NCI-H2196 (cell line): ENCODE measurements around the gene NOL8.

Experiments used
- DNase-seq: peaks from one replicate; lab custom pipeline; 2025; ENCODE audit not compliant: unreplicated experiment; lab: John Stamatoyannopoulos, UW

The NOL8 gene

GRCh38 chr9:92312887-92313623 lies 12.1 kb downstream of the NOL8 start:
- DNase-seq: no peak

DNA sequence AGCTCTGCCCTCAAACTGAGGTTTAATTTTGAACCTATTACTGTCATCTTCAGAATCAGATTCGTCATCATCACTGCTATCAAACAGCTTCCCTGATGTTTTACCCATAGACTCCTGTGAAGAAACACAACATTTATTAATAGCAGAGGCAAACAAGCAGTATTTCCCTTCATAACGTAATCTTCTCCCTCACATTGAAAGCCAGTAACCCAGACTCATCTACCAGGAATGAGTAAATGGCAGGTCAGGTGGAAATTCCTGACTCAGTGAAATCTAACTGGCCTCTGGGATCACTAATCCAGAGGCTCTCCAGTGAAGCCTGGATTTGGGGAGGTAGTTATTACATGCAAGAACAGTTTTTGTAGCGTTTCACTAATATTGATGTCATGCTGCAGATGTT lies 14.6 kb downstream of the NOL8 start:
- DNase-seq: no peak

DNA sequence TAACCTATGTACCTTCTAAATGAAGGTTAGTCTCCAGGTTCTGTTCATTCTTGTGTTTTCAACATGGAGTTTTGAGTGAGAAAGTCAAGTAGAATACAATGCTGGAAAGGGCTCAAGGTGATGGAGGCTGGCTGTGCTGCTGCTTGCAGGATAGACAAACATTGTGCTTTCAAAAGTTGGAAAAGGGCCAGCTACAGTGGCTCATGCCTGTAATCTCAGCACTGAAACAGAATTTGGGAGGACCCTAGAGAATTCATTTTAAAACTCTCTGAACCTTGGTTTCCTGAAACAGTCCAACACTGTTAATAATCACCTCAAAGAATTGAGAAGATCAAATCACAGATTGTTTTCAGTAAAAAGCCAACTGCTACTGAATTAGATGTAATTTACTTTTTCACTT lies 16.3 kb downstream of the NOL8 start:
- DNase-seq: peak; percentile 12

DNA sequence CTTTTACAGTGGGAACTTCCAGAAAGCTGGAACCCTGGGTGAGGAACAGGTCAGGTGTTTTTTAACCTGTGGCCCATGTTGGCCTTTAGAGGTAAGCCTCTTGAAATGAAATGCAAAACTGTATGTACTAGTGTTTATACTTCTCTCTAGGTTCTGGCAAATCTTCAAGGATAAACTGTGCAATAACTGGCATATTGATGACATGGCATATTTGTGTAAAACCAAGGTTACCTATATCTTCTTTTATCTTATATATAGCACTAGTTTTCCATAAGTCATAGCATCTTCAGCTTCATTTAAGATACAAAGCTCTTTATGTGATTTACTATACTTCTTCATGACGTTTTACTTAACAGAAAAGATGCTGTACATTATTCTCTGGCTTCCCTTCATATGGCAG lies 24.2 kb downstream of the NOL8 start:
- DNase-seq: no peak

- no peak for DNase-seq
Observed at GRCh38 chr9:92299116-92299515, 26.0 kb downstream of the NOL8 start.

- no peak for DNase-seq
Observed at GRCh38 chr9:92298036-92298435, 27.1 kb downstream of the NOL8 start.

DNA sequence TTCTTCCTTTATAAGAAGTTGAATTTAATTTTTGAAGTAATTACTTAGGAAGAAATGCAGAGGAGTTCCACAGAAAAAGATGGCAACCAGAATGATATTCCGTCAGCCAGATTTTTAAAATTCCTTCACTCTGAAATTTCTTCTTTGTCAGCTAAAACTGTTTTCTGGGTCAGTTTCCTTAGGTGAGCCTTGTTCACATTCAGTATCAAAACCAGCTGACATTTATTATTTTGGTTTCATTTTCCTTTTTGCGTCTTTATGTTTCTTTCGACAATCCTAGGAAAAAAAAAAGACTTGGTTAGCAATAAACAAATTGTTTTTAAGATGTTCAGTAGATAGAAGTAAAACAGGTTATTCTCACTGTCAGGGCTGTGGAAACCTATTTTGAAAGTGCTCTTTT lies 27.5 kb downstream of the NOL8 start:
- DNase-seq: no peak

GRCh38 chr9:92295827-92296258 lies 29.3 kb downstream of the NOL8 start:
- DNase-seq: peak; percentile 6

DNA sequence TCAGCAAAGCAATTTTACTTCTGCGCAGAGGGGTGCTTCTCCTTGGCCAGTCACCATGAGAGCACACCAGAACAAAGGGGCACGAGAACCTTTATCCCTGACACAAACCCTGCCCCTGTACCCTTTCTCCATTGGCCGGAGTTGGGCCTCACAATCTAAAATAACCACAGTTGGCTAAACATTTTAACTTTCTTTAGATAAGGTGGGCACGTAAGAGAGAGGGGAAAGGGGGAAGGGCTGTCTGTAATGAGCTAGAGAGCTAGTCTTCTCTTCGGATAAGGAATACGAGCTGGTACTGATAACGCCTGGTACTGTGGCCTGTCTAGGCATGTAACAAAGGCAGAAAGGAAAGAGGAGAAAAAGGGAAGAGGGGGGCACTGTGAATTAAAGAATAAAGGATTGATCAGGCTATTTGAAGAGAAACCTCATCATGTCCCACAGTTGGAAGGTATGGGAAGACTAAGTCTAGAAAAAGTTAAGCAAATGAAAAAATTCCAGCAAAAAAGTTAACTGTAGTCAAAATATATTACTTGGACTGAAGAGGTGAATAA lies 29.8 kb downstream of the NOL8 start:
- no peak for DNase-seq

DNA sequence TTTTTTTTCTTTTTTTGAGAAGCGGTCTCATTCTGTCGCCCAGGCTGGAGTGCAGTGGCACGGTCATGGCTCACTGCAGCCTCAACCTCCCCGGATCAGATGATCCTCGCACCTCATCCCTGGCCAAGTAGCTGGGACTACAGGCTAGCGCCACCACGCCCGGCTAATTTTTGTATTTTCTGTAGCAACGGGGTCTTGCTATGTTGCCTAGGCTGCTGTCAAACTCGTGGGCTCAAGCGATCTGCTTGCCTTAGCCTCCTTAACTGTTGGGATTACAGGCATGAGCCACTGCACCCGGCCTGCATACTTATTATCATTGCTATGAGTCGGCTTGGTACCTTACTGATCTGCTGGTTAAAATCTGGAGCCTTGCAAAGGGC lies 30.9 kb downstream of the NOL8 start:
- no peak for DNase-seq

DNA sequence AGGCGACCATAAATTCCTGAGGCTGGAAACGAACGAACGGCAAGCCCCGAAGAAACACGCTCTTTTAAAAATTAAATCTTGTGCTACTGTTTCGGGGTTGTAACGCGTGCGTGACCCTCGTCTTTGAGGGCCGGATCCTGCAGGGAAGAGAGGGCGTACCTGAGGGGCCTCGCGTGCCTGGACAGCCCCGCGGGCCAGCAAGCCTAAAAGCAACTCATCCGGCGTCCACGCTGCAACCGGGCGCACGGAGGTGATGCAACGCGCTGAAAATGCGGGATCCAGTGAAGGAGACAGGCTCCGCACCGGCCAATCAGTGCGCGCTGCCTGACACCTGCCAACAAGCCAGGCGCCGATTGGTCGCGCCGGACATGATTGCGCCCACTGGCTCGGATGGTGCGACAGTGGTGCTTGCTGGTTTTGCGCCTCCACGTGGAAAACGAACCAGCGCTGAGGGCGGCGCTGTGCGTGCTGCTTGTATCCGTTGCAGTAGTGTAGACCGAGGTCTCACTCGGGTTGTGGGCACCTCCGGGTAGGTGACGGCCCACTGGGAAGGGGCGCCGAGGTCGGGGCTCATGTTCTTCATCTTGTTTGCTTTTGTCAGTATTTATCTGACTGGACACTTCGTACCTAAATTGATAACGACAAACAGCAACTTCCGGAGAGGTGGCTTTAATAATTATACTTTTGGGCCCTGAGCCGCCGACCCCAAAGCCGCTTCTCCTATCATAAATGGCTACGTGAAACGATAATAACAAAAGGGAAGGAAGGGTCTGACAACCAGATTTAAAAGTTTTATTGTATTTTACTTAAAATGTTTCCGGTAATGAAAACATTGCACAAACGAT lies 31.5 kb downstream of the NOL8 start, which contains the start of gene IARS1:
TSS of gene IARS1 (minus strand) at position 246 of the 845 bp plus-strand sequence. CDS start 4,278 bp downstream, outside the sequence.
- DNase-seq: peak; percentile 95

DNA sequence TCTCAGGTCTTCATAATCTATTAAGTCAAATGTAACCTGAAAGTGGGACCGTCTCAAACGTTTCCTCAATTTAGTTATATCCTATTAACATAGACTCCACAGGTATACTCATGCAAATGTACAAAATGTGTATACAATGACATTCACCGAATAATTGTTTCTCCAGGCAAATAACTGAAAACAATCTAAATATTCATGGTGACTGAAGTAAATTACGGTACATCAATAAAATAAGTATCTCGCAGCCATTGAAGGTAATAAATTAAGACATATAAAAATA lies 32.1 kb downstream of the NOL8 start:
- no peak for DNase-seq

DNA sequence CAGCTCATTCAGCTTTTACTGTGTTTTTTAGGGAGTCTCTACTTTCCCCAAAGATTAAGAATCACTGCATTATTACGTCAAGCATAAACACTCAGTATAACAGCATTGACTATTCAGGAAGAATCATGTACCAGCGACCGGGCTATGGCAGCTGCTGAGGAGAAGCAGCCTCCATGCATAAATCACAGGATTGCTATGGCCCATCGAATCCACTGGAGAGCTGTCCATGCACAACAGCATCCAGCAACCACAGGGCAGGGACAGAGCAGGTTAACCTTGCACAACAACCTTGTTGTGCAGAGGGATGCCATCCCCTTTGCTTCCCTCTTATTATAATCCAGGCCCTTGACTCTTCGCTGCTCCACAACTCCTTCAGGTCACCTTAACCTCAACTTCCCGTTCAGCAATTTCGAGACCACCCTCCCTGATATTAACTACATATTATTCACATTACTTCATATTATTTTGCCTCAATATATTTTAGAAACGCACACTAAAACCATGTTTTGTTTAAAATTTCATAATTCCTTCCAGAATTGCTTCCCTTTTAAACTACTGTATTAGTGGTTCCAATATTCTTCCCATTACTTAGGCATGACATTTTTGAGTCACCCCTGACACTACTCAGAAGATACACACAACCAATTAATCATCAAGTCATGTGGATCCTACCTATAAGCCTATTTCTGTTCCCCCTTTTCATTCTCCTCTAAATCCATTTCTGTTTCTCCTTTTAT lies 32.6 kb downstream of the NOL8 start:
- no peak for DNase-seq

- DNase-seq: no peak
Observed at GRCh38 chr9:92291577-92291976, 33.6 kb downstream of the NOL8 start.

DNA sequence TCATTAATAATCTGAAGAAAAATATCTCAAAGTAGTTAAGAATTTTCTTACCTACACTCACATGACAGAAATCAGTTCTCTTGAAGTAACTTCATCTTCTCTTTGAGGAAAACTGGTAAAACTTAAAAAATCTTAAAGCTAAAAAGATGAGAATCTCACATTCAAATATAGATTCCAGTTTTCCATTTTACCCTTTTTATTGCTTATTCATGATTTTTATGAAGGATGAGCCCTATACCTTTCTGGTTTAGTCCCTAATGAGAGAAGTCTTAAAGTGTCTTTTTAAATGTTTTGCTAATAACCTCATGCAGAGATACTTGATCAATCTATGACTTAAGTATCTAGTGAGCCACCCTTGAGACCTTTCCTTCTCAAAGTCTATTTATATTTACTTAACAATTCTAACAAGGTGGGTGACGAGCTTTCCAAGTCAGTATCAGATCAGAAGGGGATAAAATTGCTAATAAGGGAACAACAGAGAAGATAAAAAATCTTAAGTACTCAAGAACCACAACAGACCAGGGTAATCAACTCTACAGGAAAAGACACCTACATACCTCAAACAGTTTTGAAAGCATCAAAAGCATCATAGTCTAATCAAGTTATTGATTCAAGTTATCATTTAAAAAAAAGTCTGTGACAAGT lies 34.2 kb downstream of the NOL8 start:
- no peak for DNase-seq

GRCh38 chr9:92289708-92290390 lies 35.3 kb downstream of the NOL8 start:
- DNase-seq: no peak

DNA sequence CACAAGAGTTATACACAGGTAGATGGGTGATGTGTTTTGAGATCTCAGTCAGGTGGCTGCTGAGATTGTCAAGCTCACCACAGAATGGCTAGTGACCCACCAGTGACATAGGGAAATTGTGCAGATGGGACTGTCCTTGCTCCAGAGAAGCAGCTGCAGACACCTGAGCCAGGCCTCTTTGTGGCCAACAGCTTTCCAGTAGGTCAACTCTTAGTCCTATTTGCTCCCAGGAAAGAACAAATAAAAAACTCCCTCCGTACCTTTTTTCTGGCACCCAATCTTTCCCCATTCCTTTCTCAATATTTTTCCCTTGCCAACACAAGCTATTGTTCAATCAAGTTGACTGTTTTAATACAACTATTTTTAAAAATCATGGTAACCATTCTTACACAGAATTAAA lies 45.8 kb downstream of the NOL8 start:
- no peak for DNase-seq

- no peak for DNase-seq
Observed at GRCh38 chr9:92278110-92278509, 47.0 kb downstream of the NOL8 start.

GRCh38 chr9:92276331-92277032 lies 48.7 kb downstream of the NOL8 start:
- DNase-seq: no peak

DNA sequence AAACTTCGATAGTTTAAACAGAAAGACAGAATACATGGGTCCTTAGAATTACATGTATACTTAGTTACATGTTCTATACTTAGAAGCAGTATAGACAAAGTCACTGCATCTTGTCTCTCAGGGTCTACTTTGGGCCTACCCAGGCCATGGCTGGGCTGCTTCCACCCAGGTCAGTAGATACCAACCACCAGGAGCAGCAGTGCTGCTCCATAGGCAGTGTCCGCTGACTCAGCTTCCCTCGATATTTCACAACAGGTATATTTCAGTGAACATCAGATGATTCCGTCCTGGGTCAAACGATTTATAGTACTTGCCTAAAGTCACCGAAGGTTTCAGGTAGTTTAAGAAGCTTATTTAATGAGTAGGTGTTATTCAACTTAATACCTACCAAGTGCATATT lies 49.6 kb downstream of the NOL8 start:
- DNase-seq: no peak
